Stomach smooth muscle (tissue), 2 donors: ENCODE measurements around the gene SCTR.

Experiments
- H3K27ac ChIP-seq: one replicate; pipeline ENCODE4 v1.7.0; 2013; ENCODE audit warnings: mild to moderate bottlenecking, low read length, inconsistent platforms
- H3K27me3 ChIP-seq, 2 donors: one replicate each; pipeline ENCODE4 v1.7.0; 2013; ENCODE audit warnings: low read length in 2 of 2; ENCODE audit not compliant: insufficient read depth in 2 of 2, control insufficient read depth in 1 of 2
- H3K36me3 ChIP-seq, 2 donors: one replicate each; pipeline ENCODE4 v1.7.0; 2013; ENCODE audit warnings: low read length in 2 of 2; ENCODE audit not compliant: control insufficient read depth in 2 of 2, insufficient read depth in 2 of 2
- H3K4me1 ChIP-seq: one replicate; pipeline ENCODE4 v1.7.0; 2013; ENCODE audit warnings: low read length; ENCODE audit not compliant: control insufficient read depth, insufficient read depth
- H3K4me3 ChIP-seq, 2 donors: one replicate each; pipeline ENCODE4 v1.7.0; 2013; ENCODE audit warnings: low read length in 2 of 2
- H3K9ac ChIP-seq, 2 donors: one replicate each; pipeline ENCODE4 v1.7.0; 2013; ENCODE audit warnings: low read length in 2 of 2, mild to moderate bottlenecking in 1 of 2
- H3K9me3 ChIP-seq, 2 donors: one replicate each; pipeline ENCODE4 v1.7.0; 2013; ENCODE audit warnings: low read length in 2 of 2; ENCODE audit not compliant: control insufficient read depth in 2 of 2
- donor health status: healthy.
- donor health status: Pancreatic carcinoma.

The SCTR gene

DNA sequence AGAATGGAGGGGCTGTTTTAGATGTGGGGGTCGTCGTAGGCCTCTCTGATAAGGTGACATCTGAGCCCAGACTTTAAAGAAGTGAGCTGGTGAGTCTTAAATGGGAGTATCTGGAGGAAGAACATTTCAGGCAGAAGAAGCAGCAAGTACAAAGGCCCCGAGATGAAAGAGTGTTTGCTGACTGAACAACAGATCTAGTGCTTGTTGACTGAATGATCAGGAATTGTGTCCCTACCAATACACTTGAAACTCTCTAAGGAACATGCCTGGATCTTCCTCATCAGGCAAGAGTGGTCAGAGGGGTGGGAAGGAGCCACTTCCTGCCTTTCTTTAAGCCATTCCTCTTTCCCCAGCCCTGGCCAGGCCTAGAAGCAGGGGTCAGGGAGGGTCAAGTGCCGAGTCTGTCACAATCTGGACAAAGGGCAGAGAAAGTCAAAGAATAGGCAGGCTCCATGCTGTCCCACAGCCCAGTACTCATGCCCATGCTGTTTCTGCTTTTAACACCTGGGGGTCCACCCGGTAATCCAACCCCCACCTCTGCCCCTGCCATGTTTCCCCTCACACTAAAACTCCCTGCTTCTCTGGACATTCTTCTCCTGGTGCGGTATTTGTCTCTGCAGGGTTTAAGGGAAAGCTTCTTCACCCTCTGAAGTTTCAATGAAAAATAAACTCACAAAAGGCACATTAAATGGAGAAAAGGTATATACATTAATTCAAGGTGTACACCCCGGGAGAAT, 95.6 kb downstream of the SCTR start:
- Histone ChIP-seq H3K9ac (no peak overlapping the region), H3K27ac (peak overlapping the region; percentile 18)

DNA sequence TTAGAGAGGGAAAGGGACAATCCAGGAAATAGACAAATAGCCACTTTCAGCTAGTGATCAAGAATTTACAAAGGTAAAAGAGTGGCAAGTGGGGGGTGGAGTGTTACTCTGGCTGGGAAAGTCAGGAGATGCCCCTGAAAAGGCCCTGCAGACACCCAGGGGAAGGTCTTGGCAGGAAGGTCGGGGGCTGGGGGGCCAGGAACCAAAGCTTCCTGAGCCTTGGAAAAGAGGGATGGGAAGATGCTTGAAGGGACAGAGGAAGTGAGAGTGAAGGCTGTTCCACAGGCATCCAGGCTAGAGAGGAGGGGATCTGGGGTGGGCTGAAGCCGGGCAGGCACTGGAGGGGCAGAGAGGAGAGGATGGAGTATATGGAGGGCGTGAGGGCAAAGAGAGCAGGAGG, 96.5 kb downstream of the SCTR start:
- Histone ChIP-seq H3K9me3 (no peaks in the 10 kb centered on the region), H3K4me1 (peaks cover 19% of the 10 kb centered on the region), H3K27me3 (no peaks in the 10 kb centered on the region), H3K4me3 (no peak overlapping the region), H3K36me3 (no peaks in the 10 kb centered on the region), H3K9ac (no peak overlapping the region), H3K27ac (no peak overlapping the region)

More for the DNA sequence above, 95.6 kb downstream of the SCTR start:
- H3K4me3 ChIP-seq = no peak overlapping the region
- H3K36me3 ChIP-seq = no peaks in the 10 kb centered on the region
- H3K27me3 ChIP-seq = no peaks in the 10 kb centered on the region
- no peaks in the 10 kb centered on the region for H3K9me3 ChIP-seq
- peaks cover 19% of the 10 kb centered on the region for H3K4me1 ChIP-seq

DNA sequence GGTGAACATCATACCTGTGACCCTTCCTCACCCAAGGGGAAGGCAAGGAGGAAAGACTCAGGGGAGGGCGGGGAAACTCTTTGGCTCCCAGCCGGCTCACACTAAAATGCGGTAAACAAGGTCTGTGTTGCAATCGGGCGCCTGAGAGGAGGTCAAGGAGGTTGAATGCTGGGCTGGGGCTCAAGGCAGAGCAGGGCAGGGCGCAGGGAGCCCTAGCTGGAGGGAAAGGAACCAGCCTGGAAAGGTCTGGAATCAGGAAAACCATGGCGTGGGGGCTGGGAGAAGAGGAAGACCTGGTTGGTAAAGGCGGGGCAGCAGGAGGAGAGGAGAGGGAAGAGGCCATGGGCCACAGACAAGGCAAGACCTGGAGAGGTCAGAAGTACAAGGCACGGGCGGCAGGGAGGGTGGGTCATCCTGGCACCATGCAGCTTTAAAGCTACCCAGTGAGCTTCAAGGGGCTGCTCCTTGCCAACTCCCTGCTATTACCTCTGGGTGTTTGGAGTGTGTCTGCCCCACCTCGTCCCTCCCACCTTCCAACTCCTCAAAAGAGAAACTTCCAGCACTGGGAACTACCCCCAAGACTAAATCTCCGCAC, 97.4 kb downstream of the SCTR start:
- H3K4me1 ChIP-seq = peaks cover 12% of the 10 kb centered on the region
- H3K27me3 ChIP-seq = no peaks in the 10 kb centered on the region
- no peak overlapping the region for H3K9ac ChIP-seq
- no peak overlapping the region for H3K27ac ChIP-seq
- H3K4me3 ChIP-seq = no peak overlapping the region
- no peaks in the 10 kb centered on the region for H3K36me3 ChIP-seq
- no peaks in the 10 kb centered on the region for H3K9me3 ChIP-seq

DNA sequence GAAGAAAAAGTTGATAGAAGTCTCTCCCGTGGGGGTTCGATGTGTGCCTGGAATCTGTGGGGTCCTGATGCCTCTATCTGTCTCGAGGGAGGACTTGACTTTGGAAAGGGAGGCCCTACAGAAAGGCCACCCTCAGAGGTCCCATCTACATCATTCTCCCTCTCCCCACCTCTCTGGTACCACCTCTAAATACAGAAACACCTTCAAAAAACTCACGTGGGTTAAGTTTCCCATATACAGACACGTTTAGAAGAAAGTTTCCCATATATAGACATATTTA, 97.9 kb downstream of the SCTR start:
- H3K36me3 ChIP-seq = no peaks in the 10 kb centered on the region
- no peak overlapping the region for H3K9ac ChIP-seq
- H3K9me3 ChIP-seq = no peaks in the 10 kb centered on the region
- no peaks in the 10 kb centered on the region for H3K27me3 ChIP-seq
- H3K4me3 ChIP-seq = no peak overlapping the region
- peaks cover 9% of the 10 kb centered on the region for H3K4me1 ChIP-seq
- H3K27ac ChIP-seq = no peak overlapping the region

DNA sequence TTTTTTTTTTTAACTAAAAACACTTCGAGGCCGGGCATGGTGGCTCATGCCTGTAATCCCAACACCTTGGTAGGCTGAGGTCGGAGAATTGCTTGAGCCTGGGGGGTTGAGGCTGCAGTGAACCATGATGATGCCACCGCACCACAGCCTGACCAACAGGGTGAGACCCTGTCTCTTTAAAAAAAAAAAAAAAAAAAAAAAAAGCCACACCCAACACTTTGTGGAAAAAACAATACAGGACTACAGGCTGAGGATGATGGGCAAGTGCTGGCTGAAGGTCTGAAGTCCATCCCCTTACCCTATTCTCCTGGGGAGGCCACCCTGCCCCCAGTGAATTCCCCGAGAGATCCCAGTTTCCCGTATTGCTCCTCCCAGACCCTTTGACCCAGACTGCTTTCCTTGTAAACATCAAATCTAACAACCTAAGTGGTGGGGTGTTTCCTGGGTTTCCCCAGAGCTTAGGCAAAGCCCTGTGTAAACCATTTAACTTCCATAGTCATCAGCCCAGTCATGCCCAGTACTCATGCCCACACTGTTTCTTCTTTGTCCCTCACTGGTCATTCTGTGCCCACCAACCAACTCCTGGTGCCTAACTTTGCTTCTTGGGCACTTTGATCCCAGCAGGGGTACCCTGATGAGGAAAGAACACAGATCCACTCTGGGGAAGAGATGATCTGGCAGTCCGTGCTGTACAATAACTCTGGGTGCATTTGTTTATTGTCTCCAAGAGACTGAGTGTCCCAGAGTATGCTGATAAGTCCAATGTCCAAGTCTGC, 98.5 kb downstream of the SCTR start:
- Histone ChIP-seq H3K27ac (no peak overlapping the region), H3K9me3 (peaks cover 0 to 4% of the 10 kb centered on the region in 2 donors), H3K36me3 (no peaks in the 10 kb centered on the region), H3K4me1 (peaks cover 5% of the 10 kb centered on the region), H3K9ac (no peak overlapping the region), H3K4me3 (no peak overlapping the region), H3K27me3 (no peaks in the 10 kb centered on the region)

DNA sequence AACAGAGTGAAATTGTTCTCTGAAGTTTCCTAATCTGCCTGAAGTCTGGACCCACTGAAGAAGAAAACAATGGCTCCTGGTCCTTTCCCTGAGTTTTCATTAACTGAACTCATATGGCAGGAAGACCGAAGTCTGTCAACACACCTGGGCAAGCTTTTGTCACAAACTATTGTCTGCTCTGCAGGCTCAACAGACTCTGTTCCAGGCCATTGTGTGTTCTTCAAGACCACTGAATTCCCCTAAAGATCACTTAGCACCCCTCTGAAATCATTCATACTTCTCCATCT, 99.2 kb downstream of the SCTR start:
- peaks cover 0 to 4% of the 10 kb centered on the region in 2 donors for H3K9me3 ChIP-seq
- no peaks in the 10 kb centered on the region for H3K27me3 ChIP-seq
- H3K9ac ChIP-seq = no peak overlapping the region
- H3K4me3 ChIP-seq = no peak overlapping the region
- no peak overlapping the region for H3K27ac ChIP-seq
- peaks cover 5% of the 10 kb centered on the region for H3K4me1 ChIP-seq
- no peaks in the 10 kb centered on the region for H3K36me3 ChIP-seq

DNA sequence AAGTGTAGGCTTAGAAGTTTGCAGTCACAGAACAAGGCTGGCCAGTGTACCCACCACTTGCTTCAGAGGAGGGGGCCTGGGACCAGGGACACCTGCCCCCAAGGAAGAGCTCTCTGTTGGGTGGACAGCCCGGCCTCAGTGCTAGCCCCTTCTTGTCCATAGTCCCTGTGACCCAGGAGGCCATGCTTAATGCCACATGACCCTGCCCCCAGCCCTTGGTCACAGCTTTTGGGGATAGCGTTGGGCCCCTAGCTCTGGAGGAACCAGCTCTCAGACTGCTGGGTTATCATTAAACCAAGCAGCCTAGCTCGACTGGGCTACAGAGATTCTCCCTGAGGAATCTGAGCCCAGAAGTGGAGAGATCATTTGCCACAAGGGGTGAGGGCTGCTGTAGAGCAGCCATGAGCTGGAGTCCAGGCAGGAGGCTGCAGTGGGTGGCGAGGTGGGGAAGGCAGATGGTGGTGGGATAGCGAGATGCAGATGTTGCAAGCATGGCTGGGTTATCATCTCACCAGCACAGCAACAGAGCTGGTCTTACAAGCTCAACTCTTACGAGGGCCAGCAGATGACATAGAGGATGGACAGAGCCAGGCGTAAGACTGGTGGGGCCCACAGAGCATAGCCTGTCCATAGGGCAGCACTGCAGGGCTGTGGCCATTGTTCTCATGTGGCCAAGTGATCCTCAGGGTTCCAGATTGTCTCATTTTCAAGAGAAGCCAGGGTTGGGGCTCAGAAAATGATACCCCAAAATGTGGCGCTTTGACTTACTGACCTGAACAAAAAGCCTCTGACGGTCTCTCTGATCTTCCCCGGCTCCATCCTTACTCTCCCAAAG, 99.8 kb downstream of the SCTR start:
- Histone ChIP-seq H3K36me3 (no peaks in the 10 kb centered on the region), H3K27me3 (no peaks in the 10 kb centered on the region), H3K27ac (no peak overlapping the region), H3K4me3 (no peak overlapping the region), H3K4me1 (peaks cover 2% of the 10 kb centered on the region), H3K9ac (no peak overlapping the region), H3K9me3 (peaks cover 0 to 4% of the 10 kb centered on the region in 2 donors)

DNA sequence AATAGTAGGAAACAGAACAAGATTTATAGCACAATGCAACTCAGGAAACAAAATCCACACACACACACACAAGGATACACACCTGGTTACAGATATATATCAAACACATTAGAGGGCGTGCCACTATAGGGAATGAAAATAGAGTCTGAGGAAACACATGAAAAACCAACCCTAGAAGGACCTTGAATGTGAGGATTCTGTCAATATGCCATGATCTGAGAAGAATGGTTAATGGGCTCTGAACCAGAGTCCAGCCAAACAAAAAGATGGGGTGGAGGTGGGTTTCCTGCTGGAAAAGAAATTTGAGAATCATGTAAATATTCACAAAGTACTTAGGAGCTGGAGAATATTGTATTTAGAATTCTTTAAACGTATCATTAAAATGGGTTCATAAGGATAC, 100.5 kb downstream of the SCTR start:
- H3K36me3 ChIP-seq = no peaks in the 10 kb centered on the region
- peaks cover 2% of the 10 kb centered on the region for H3K4me1 ChIP-seq
- H3K4me3 ChIP-seq = no peak overlapping the region
- H3K27me3 ChIP-seq = no peaks in the 10 kb centered on the region
- H3K9ac ChIP-seq = no peak overlapping the region
- no peak overlapping the region for H3K27ac ChIP-seq
- peaks cover 0 to 4% of the 10 kb centered on the region in 2 donors for H3K9me3 ChIP-seq

DNA sequence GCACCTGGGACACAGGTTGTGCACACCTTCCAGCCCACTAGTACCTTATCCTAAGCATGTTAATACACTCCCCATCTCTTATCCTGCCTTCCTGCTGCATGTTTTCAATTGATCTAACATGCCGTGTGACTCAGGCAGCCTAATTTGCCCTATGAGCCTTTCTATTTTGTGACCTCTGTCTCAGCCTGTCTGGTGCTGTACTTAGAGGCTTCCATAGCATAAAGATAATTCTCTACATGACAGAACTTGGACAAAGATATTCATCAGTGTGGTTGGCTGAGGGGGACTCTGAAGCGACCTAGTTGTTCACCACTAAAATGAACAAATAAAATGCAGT, 101.2 kb downstream of the SCTR start:
- Histone ChIP-seq H3K9me3 (peaks cover 0 to 4% of the 10 kb centered on the region in 2 donors), H3K36me3 (no peaks in the 10 kb centered on the region), H3K27ac (no peak overlapping the region), H3K4me3 (no peak overlapping the region), H3K9ac (no peak overlapping the region), H3K27me3 (no peaks in the 10 kb centered on the region), H3K4me1 (peaks cover 2% of the 10 kb centered on the region)

DNA sequence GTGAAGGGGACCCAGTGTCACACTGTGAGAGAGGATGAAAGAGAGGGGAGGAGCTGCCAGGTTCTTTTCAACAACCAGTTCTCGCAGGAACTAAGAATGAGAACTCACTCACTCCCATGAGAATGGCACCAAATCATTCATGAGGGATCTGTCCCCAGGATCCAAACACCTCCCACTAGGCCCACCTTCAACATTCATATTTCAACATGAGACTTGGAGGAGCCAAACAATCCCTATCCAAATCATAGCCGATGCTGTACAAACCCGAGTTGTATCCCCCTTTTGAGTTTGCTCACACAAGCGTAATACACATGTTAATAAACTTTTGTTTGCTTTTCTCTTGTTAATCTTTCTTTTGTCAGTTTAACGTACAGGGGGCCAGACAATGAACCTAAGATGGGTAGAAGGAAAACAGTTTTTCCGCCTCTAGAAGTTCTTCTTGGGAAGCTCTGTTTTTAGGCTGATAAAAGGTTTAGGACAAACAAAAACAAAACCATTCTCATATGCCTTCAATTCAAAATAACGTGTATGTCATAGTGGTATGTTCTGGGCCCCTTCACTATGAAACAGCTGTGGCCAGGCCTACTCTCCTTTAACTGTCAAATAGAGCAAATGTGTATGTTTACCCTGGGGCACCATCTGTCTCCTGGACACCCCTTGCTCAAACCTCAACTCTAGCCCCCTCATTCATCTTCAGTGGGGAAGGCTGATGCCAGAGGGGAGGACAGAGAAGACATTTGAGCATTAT, 101.7 kb downstream of the SCTR start:
- no peak overlapping the region for H3K4me3 ChIP-seq
- no peak overlapping the region for H3K9ac ChIP-seq
- peaks cover 2% of the 10 kb centered on the region for H3K4me1 ChIP-seq
- no peaks in the 10 kb centered on the region for H3K36me3 ChIP-seq
- H3K27ac ChIP-seq = no peak overlapping the region
- no peaks in the 10 kb centered on the region for H3K27me3 ChIP-seq
- peaks cover 0 to 4% of the 10 kb centered on the region in 2 donors for H3K9me3 ChIP-seq
